Left hindlimb (tissue), 1 donor: Measurements from ENCODE around the gene CERS6.
"Not testable (repeated sequence)": the region's sequence is repeated elsewhere in the genome, so short reads cannot be mapped to it uniquely, and the experiment has no call there.

Experiments
- DNase-seq: peaks from one replicate; pipeline ENCODE4 v3.0.0-alpha.2; 2018

CERS6 gene

GRCh38 chr2:168650139-168650538, 194.1 kb downstream of the CERS6 start:
- DNase-seq, result no peak

- no peak for DNase-seq
These were observed 194.7 kb downstream of the CERS6 start for GRCh38 chr2:168650781-168651180.

GRCh38 chr2:168652997-168653921, 197.2 kb downstream of the CERS6 start:
- no peak for DNase-seq

- no peak for DNase-seq
These were observed 198.6 kb downstream of the CERS6 start for GRCh38 chr2:168654705-168655104.

- DNase-seq, result no peak
These were observed 199.1 kb downstream of the CERS6 start for GRCh38 chr2:168655207-168655606.

GRCh38 chr2:168657378-168657777, 201.3 kb downstream of the CERS6 start:
- DNase-seq, result not testable (repeated sequence)

- no peak for DNase-seq
These were observed 202.6 kb downstream of the CERS6 start for GRCh38 chr2:168658706-168659105.

GRCh38 chr2:168660870-168661862, 205.1 kb downstream of the CERS6 start:
- DNase-seq, result no peak

- DNase-seq, result no peak
These were observed 205.8 kb downstream of the CERS6 start for GRCh38 chr2:168661863-168662256.

- no peak for DNase-seq
These were observed 206.7 kb downstream of the CERS6 start for GRCh38 chr2:168662651-168663208.

- DNase-seq, result no peak
These were observed 207.9 kb downstream of the CERS6 start for GRCh38 chr2:168663993-168664392.

- not testable (repeated sequence) for DNase-seq
These were observed 208.6 kb downstream of the CERS6 start for GRCh38 chr2:168664715-168665114.

GRCh38 chr2:168666339-168666738, 210.3 kb downstream of the CERS6 start:
- DNase-seq, result no peak

GRCh38 chr2:168667156-168667555, 211.1 kb downstream of the CERS6 start:
- no peak for DNase-seq

- no peak for DNase-seq
These were observed 213.1 kb downstream of the CERS6 start for GRCh38 chr2:168669151-168669550.

- no peak for DNase-seq
These were observed 214.4 kb downstream of the CERS6 start for GRCh38 chr2:168670478-168670877.

GRCh38 chr2:168671932-168672331, 215.9 kb downstream of the CERS6 start:
- DNase-seq, result no peak

GRCh38 chr2:168673265-168674189, 217.5 kb downstream of the CERS6 start:
- DNase-seq, result no peak

GRCh38 chr2:168678153-168678853, 222.2 kb downstream of the CERS6 start:
- no peak for DNase-seq

GRCh38 chr2:168679081-168679480, 223.0 kb downstream of the CERS6 start:
- no peak for DNase-seq

GRCh38 chr2:168679741-168680310, 223.8 kb downstream of the CERS6 start:
- DNase-seq, result no peak
